ENCODE data around the gene CHURC1.

Gene CHURC1

DNA sequence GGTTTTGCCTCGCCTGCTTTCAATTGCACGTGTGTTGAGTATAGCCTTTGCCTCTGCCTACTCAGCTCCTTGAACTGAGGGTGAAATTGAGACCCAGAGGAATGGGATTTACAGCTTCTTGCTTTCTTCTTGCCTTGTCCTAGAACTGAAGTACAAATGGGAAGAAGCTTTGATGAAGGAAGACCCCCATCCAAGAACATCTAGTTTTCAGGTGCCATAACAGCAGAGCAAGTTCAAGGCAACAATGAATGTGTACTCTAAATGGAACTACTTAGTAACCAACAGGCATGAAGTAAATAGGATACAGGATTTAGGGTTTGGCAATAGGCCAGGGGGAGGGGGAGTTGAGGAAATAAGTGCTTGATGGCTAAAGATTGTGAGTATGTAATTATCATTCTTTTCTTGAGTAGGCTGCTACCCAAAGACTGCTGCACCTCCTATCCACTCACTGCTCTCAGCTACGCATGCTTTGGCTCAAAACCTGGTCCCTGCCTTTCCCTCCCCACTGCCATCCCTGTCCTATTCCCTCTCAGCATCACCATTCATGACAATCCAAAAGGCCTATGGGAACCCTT is 26.2 kb downstream of the CHURC1 start:
- DNase-seq, result no peak

DNA sequence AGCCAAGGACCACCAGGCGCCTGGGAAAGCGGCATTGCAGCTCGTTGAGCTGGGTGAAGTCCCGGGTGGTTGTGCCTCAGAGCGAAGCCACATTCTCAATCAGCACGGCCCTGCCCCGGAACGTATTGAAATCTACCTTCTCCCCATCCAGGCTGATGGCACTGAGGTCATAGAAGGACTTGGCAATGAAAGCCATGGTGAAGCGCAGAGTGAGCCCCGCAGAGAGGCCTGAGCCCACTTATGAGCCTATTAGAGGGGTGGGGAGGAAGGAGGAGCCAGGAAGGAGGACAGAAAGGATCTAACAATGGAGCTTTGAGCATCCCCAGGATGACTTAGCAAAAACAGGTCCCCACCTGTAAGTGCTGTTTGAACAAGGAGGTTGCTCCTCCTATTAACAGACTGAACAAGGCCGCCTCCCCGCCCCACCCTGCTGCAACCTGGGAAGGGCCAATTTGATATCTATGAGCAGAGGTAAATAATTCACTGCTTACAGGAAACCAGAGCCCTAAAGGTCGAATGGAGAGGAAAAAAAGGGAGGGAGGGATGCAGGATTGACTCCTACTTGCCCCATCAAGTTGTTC is 28.4 kb downstream of the CHURC1 start, which contains the start of gene GPX2:
GPX2 (minus strand) TSS at position 215 of the 581 bp plus-strand sequence; CDS start at position 196, 19 bp downstream.
- peak; percentile 81 for DNase-seq

DNA sequence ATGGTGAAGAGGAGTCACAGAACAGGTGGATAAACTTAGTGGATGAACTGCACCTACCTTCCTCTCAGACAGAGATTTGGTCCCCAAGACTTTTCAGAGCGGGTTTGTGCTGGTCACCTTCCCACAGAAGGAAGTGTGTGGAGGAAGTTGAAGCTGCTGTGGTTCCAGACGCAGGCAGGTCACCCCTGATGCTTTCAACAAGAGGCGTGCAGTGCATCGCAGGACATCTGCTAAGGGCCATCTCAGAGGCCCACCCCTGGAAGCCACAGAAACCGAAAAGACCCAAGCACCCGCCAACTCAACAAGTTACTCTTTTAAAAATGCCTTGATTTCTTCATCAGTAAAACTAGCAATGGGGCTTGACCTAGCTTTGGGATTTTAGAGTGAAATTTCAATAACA is 29.3 kb downstream of the CHURC1 start:
- DNase-seq, result no peak

DNA sequence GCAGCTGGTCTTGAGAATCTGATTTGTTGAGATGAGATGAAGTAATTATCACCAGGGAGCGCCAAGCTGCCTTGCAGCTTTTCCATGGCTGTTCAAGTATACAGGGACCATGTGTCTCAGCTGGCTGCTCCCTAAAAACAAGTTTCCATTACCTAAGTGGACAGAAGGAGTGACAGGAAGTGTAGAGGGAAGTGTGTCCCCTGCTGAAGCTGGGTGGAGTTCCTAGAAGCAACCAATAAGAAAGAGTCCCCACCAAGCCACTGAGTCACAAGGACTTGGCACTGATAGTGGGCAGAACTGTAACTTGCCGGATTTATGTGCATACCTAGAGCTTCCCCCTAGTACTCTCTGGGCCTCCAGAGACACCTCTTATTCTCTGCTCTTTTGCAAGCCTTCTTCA is 29.8 kb downstream of the CHURC1 start:
- no peak for DNase-seq

DNA sequence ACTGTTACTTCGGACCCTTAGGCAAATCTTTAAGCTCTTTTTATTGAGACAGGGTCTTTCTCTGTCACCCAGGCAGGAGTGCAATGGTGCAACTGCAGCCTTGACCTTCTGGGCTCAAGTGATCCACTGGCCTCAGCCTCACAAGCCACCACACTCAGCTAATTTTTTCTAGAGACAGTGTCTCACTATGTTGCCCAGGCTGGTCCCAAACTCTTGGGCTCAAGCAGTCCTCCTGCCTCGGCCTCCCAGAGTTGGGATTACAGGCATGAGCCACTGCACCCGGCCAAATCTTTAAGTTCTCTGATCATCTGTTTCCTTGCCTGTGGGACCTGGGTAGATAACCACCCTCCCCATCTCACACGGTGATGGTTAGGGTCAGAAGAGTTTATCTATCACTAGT is 30.6 kb downstream of the CHURC1 start:
- no peak for DNase-seq

DNA sequence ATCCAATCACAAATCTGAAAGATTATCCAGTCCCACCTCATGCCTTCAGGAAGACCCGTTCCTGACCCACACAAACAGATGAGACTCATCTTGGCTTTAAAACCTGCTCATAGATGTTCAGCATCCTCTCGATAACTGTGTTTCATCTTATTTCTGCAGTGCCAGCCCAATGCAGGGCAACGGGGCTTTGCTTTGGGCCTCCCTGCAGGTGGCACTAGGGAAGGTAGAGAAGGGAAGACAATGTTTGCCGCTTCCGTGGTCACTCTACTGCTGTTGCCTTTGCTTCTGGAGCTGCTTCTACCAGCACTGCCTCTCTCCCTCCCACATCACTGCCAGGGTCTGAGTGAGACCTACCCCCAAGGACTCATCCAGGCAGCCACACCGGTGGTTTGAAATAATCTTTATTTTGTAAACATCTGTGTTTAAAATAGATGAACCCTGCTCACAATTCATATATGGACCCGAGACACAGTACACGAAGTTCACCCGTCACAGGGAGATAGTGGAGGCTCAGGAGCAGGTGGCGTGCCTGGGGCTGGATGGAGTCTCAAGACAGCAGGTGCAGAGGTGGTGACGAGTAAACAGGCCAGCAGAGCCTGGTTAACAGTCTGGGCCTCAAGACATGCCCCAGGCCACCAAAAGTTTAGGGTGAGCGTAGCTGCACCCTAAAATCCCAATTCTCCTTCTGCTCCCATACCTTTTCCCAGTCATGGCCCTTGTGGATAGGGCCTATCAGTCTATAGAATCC is 31.4 kb downstream of the CHURC1 start:
- DNase-seq, result no peak

DNA sequence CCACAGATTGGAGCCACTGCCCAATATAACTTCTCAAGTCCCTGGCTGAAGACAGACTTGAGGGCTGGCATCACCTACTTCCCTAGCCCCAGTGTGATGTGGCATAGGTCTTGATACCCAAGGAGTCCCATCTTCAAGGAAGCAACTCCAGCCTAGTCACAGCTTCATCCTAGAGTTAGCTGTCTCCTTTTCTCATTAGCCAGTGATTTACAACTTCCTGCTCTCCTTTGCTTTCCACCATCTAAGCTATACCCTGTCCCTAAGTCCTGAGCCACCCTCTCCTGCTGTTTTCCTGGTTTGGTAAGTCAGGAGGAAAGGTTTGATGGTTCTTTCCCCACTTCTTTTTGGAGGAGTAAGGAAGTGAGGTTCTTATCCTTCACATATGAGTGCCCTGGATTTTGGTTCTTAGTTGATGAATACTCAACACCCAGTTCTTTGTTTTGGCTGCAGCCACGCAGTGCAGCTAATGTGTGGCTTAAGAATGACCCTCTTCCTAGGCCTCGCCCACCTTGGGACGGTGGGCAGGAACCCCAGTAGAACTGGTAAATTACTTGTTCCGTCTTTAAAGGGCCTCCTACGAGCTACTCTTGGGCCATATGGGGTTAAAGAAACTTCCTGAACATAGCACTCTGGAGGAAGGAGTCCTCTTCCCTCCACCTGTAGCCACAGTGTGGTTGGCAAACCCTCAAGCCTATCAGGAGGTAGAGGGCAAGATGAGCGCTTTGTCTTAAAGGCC is 32.2 kb downstream of the CHURC1 start:
- DNase-seq, result no peak

DNA sequence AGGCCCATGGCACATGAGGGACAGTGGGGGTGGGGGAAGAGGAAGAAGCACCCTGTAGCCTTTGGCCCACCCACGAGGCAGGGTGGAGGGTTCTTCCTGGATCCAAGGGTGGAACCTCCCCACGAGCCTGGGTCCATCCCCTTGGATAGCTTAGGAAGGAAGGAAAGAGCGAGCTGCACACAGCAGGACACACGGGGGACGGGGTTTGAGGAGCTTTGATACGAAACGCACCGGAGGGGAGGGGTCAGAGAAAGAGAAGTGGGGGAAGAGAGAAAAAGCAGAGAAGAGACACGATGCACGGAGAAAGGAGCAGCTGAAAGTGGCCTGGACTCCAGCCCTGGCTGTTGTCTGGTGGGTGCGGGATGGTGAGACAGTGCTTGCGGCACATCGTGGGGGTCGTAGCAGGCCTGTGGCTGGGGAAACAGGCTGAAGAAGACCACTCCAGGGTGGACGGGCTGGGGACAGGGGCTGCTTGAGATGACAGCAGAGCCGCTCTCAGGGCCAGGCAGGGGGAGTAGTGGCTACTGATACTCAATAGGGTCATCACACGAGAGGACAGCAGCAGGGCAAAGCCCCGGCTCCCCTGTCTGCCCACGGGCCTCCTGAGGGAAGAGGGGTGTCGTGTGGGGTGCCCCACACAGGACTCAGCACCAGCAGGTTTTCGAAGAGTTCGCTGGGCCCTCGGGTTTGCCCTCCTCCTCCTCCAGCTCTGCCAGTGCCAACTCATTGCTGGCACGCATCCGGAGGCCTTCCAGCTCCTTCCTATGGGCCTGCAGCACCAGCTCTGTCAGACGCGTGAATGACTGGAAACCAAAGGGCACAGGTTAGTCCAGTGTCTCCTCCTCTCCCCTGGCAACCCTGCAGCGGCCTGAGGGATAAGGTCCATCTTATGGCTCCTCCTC is 33.7 kb downstream of the CHURC1 start:
- DNase-seq, result no peak

DNA sequence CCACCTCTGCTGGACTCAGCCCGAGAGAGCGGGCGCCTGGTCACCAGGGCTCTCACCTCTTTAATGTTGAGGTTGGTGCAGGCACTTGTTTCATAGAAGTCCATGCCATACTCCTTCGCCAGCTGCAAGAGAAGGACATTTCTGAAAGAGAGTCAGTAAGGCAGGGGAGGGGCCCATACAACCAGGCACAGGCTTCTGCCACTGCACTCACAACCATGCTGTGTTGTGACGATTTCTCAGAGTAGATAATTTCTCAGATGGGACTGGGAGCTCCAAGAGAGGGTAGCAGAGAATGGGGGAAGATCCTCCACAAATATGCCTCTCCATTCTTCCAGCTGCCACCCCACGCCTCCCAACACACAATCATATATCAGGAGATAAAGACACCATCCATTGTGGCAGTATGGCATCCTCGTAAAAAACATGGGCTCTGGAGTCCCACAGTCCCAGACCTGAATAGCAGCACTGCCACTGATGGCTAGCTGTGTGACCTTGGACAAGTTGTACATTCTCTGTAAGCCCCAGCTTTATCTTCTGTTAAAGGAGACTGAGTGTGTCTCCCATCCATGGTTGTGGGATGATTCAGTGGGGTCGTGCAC is 34.5 kb downstream of the CHURC1 start:
- DNase-seq, result no peak

DNA sequence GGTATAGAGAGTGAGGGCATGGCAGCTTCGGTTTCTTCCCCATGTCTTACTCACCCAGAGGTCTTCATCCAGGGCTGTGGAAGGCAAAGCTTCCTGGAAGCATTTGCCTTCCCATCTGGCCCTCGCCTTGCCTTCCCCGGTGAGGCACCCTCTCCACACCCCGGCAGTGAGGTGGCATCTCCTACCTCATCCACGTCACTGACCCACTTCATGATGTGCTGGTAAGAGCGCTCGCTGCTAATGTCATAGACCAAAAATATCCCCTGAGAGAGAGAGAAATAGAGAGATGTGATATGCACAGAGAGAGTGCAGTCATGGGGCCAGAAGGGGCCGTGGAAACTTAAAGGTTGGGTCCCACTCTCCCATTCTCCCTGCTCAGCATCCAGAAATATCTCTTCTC is 36.6 kb downstream of the CHURC1 start:
- DNase-seq, result no peak

DNA sequence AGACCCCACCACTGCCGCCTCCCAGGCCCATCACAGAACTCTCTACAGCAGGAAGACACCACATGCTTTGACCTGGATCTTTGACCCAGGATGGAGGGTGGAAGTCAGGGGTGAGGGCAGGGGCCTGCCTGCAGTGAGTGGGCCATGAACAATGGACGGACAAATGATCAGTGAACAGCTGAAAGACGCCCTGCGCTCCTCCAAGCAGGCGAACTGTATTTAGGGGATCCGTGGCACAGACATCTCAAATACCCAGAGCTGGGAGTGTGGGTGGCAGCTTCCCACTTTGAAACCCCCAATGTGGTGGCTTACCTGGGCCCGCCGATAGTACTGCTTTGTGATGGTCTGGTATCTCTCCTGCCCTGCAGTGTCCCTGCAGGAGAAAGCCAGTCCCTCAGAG is 37.0 kb downstream of the CHURC1 start:
- DNase-seq, result no peak

DNA sequence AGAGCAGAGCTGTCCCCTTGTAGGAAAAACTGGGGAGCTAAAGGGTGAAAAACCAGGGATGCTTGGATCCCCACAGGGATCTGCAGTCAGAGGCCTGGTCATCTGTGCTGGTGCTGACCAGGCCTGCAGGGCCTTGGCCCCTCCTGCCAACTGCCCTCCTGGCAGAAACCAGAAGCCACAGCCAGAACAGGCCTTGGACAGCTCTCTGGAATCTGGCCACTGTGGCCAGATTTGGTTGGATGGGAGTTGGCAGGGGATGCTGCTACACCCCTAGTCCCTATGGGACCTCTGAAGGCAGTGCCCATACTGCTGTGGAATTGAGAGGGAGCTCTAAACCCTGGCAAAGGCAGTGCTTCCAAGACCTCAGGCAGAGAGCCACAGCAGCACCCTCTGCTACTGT is 37.5 kb downstream of the CHURC1 start:
- no peak for DNase-seq

DNA sequence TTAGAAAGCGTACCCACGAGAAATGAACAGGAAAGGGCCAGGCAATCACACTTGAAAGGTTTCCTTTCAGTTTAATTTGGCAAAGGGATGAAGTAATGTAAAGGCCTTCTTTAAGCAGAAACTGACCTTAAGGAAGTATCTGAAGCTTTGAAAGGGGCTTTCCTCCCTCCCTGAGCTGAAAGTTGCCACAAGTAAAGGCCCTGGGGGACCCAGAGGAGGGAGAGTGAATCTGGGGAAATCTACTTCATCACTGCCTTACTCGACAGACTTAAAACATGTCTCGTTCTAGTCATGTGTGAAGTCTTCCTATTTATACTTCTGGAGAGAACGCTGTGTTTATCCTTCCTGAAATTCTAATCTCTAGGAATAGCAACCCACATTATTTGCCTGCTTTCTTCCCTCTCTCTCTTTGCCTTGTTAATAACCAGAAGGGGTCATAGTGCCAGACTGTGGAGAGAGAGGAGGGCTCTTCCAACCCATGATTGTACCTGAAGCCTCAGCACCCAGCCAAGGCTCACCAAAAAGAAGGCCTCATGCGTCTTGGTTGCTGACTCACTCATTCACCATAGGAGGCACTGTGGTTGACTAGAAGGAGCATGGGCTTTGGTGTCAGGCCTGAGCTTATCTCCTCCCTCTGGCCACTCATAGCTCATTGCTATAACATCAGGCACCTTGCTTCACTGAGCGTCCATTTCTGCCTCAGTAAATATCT is 38.5 kb downstream of the CHURC1 start:
- no peak for DNase-seq

DNA sequence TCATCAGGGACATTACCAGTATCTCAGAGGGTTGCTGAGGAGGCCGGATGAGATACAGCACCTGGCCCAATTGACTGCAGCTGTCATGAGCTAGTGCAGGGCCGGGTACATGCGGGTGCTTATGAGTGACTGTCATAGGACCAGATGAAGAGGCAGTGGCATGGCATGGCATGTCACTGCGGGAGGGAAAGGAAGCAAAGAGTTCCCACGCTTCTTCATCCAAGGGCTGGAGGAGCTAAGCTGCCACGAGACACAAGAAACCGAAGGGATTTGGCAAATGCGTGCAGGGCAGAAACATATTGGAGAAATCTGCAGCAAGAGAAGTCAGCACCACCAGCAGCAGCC is 39.0 kb downstream of the CHURC1 start:
- no peak for DNase-seq

DNA sequence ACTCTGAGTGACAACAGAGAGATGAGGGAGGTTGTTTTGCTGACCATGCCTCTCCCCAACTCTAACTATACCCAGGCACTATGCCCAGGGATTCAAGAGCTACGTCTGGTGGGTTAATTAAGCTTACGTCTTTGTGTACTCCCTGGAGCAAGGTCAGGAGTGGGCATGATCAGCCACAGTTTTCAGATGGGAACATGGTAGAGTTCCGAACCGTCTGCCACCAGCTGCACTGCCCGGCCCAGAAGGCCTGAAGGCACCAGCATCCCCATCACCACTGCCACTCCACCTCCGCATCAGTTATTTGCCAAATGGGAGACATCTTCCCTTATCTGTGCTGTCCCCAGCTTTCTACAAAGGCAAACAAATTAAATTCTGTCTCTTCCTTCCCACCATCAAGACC is 39.4 kb downstream of the CHURC1 start:
- no peak for DNase-seq

DNA sequence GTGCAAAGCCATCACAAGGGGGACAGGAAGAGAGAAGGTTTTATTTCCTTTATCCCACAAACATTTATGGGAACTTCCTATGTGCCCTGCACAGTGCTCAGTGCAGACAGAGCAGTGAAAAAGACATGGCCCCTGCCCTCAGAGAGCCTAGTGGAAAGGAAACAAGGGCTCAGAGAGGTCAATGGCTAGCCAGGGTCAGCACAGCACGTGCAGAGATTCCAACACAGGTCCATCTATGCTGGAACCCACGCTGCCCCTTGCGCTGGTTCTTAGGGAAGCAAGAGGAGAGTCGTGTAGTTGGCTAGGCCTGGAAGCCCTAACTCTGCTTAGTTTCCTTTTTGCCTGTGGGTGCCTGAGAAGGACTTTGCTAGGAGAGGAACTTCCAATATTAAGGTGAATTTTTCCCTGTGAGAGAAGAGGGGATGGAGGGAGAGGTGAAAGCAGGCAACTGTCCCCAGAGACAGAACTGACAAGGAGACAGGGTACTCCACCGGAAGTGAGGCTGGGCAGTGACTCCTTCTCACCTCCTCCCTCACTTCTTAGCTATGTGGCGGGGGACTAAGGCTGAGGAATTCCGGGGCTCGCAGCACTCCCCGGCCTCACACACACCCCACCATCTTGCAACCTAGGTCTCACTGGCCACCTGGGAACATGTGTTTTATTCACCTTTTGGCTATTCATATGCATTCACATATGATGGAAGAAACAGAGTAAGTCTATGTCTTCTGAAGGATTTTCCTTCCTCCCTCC is 40.4 kb downstream of the CHURC1 start:
- no peak for DNase-seq

DNA sequence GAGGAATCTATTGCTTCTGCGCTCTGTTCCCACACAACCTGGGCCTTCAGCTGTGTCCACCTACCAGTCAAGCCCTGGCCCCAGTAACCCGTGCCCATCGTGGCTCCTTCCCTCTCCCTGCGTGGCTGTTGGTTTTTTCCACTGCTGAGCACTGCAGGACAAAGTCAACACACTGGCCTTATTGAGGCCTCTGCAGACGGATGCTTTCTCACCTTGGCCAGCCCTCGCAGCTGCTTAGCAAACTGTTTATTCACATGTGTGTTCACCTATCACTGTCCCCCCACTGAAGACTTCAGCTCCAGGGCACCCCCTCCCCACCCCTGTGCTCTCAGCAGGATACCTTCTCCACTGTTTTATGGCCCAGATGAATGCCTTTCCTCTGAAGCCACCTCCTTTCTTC is 41.0 kb downstream of the CHURC1 start:
- DNase-seq, result no peak

DNA sequence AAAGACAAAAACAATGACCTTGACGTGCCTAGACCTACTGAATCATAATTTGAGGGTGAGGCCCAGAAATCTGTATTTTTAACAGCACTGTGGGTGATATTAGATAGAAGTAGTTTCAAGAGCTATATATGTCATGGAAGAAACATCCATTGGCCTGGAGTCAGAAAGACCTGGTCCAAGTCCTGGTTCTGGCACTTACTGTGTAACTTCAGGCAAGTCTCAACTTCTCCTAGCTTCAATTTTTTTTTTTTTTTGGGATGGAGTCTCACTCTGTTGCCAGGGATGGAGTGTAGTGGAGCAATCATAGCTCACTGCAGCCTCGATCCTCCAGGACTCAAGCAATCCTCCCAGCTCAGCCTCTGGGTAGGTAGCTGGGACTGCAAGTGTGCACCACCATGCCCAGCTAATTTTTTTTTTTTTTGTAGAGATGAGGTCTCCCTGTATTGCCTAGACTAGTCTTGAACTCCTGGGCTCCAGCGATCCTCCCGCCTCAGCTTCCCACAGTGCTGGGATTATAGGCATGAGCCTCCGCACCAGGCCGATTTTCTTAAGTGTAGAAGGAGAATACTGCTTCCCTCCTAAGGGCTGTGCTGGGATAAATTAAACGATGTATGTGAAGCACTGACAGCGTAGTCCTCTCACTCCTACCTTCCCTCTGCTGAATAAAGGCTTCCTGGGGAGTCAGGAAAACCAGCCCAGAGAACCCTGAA is 42.6 kb downstream of the CHURC1 start:
- DNase-seq, result no peak

DNA sequence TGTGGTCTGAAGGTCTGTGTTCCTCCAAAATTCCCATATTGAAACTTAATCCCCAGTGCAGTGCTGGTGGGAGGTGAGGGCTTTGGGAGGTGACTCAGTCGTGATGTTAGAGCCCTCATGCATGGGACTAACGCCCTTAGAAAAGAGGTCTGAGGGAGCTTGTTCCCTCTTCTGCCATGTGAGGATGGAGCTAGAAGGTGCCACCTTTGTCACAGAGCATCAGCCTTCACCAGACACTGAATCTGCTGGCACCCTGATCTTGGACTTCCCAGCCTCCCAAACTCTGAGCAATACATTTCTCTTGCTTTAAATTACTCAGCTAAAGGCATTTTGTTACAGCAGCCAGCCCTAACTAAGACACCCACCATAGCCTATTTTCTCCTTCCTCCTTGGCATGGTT is 43.9 kb downstream of the CHURC1 start:
- DNase-seq, result no peak

DNA sequence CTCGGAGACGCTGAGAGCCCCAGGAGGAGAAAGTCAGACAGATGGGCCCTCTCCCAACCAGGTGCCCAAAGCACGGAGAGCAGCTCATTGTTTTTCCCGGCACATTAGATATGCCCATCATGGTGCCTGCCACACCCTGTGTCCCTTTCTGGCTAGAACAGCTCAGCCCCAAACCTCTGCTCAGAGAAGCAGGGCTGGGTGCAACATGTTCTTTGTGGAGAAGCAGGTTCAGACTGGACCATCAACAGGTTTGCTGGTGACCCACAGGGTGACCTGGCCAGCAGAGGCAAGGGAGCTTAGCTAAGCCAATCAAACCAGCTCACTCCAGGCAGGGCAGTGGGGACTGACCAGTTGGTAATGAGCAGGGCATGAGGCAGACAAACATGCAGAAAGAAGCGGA is 44.5 kb downstream of the CHURC1 start:
- DNase-seq, result no peak

Data from NCI-H2227 treated with DMSO at 0.1 percent for 48 hours (cell line).